Fibroblast of lung (primary cell): ENCODE data around the gene HABP2. TPM values are rescaled to one million over a fixed set of nuclear protein-coding genes. Genes with fewer than 3 reads are reported as not detected.
A peak's percentile ranks its signal among the peaks of the same experiment; 100 is the strongest.

Experiments used
- DNase-seq, 2 donors: peaks; one replicate each; pipeline versions ENCODE4 v3.0.0 to v3.0.0-alpha.2; 2010; ENCODE audit warnings: low read depth in 2 of 2
- H2AFZ ChIP-seq: 2 replicates; pipeline ENCODE4 v1.5.1; 2012; ENCODE audit warnings: low read length, control low read depth, inconsistent platforms
- H3K27ac ChIP-seq: 2 replicates; pipeline ENCODE4 v1.5.1; 2011; ENCODE audit warnings: low read length, control low read depth; ENCODE audit not compliant: insufficient read depth
- H3K27me3 ChIP-seq: 2 replicates; pipeline ENCODE4 v1.5.1; 2011; ENCODE audit warnings: mild to moderate bottlenecking, low read length; ENCODE audit not compliant: control insufficient read depth, insufficient read depth
- H3K36me3 ChIP-seq: 2 replicates; pipeline ENCODE4 v1.5.1; 2011; ENCODE audit warnings: low read length; ENCODE audit not compliant: control insufficient read depth, insufficient read depth
- H3K4me1 ChIP-seq: 2 replicates; pipeline ENCODE4 v1.5.1; 2011; ENCODE audit warnings: low read length; ENCODE audit not compliant: control insufficient read depth, insufficient read depth; ENCODE audit errors: extremely low read depth
- H3K4me2 ChIP-seq: 2 replicates; pipeline ENCODE4 v1.5.1; 2011; ENCODE audit warnings: low read length, control low read depth; ENCODE audit not compliant: insufficient read depth; ENCODE audit errors: extremely low read depth
- H3K4me3 ChIP-seq, 4 experiments: fragments of 200-600 bp in 1 of 4; sonication (generic) in 1 of 4; replicated peaks in 1 of 4; 2 replicates each; pipeline ENCODE4 v1.5.1; 2011 to 2016; ENCODE audit warnings: low read length in 4 of 4, low read depth in 3 of 4, mild to moderate bottlenecking in 3 of 4, control low read depth in 2 of 4, inconsistent platforms in 1 of 4, mixed read lengths in 1 of 4; ENCODE audit not compliant: insufficient read depth in 1 of 4; ENCODE audit errors: control extremely low read depth in 1 of 4
- H3K79me2 ChIP-seq: 2 replicates; pipeline ENCODE4 v1.5.1; 2012; ENCODE audit warnings: mild to moderate bottlenecking, low read length, inconsistent platforms; ENCODE audit not compliant: control insufficient read depth, insufficient read depth
- H3K9ac ChIP-seq: 2 replicates; pipeline ENCODE4 v1.5.1; 2011; ENCODE audit warnings: mild to moderate bottlenecking, low read length, control low read depth; ENCODE audit not compliant: insufficient read depth
- H3K9me3 ChIP-seq: 2 replicates; pipeline ENCODE4 v1.5.1; 2012; ENCODE audit warnings: low read depth, low read length; ENCODE audit not compliant: control insufficient read depth, insufficient read depth
- H4K20me1 ChIP-seq: 2 replicates; pipeline ENCODE4 v1.5.1; 2011; ENCODE audit warnings: low read length; ENCODE audit not compliant: control insufficient read depth, insufficient read depth; ENCODE audit errors: extremely low read depth
- EZH2 ChIP-seq: IDR thresholded peaks from 2 replicates; pipeline ENCODE4 v1.5.1; 2012; ENCODE audit warnings: low read length, control low read depth, mild to moderate bottlenecking; ENCODE audit errors: missing control alignments
- polyA plus RNA-seq, 2 donors: library from polyadenylated mRNA; depleted of rRNA in 1 of 2; stranded (reverse) in 1 of 2; unstranded in 1 of 2; fragments of >200 nt; gene quantifications; 2 replicates each; pipeline ENCODE4 v1.2.1, GENCODE V29; 2011 to 2012; ENCODE audit warnings: missing spikeins in 1 of 2
- total RNA-seq: library from RNA; depleted of rRNA; stranded (reverse); fragments of >200 nt; gene quantifications from 2 replicates; pipeline ENCODE4 v1.2.1, GENCODE V29; 2014
- TF ChIP-seq, protein P1 (sequence below), 2 donors: IDR thresholded peaks in 1 of 2; conservative IDR thresholded peaks in 1 of 2; 1 replicate in 1 of 2; 2 replicates in 1 of 2; pipeline ENCODE4 v1.5.1; 2011 to 2012; ENCODE audit warnings: low read length in 2 of 2, control low read depth in 1 of 2, inconsistent platforms in 1 of 2, low read depth in 1 of 2, mild to moderate bottlenecking in 1 of 2

Gene HABP2
- total and polyA plus RNA-seq, 2 donors (not counting 1 experiment from before 2014, with no cell fraction given): not detected

DNA sequence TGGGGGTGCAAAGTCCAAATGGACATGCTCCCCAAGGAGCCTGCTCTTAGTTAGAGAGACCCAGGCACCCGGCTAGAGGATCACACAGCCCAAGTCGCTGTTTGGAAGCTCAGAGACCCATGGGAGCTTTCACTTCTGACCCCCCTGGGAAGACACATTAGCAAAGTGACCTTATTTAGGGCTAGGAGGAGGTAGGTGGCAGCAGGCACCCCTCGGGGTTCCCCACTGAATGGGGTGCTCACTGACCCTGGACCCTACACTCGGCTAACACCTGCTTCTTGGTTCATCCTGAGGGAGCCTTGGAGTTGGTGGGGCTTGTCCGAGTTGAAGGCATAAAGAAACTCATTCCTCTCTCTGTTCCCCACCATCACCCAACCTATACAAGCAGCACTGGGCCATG lies 27.1 kb upstream of the HABP2 start:
- H3K4me3 ChIP-seq: no peak overlapping the region
- H2AFZ ChIP-seq: no peak overlapping the region
- H3K4me2 ChIP-seq: no peak overlapping the region
- DNase-seq: no peak
- H3K9me3 ChIP-seq: no peaks in the 10 kb centered on the region
- no peaks in the 10 kb centered on the region for H3K79me2 ChIP-seq
- TF ChIP-seq, protein P1, sequence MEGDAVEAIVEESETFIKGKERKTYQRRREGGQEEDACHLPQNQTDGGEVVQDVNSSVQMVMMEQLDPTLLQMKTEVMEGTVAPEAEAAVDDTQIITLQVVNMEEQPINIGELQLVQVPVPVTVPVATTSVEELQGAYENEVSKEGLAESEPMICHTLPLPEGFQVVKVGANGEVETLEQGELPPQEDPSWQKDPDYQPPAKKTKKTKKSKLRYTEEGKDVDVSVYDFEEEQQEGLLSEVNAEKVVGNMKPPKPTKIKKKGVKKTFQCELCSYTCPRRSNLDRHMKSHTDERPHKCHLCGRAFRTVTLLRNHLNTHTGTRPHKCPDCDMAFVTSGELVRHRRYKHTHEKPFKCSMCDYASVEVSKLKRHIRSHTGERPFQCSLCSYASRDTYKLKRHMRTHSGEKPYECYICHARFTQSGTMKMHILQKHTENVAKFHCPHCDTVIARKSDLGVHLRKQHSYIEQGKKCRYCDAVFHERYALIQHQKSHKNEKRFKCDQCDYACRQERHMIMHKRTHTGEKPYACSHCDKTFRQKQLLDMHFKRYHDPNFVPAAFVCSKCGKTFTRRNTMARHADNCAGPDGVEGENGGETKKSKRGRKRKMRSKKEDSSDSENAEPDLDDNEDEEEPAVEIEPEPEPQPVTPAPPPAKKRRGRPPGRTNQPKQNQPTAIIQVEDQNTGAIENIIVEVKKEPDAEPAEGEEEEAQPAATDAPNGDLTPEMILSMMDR (conservative IDR thresholded peaks at IDR 0.05 in 1 of 2, IDR thresholded peaks at IDR 0.05 in 1 of 2; ENCODE audit: low read depth in 1 of 2, low read length in 2 of 2): no peak
- no peak for TF ChIP-seq EZH2
- H3K27me3 ChIP-seq: no peaks in the 10 kb centered on the region
- H3K4me1 ChIP-seq: no peaks in the 10 kb centered on the region
- no peaks in the 10 kb centered on the region for H4K20me1 ChIP-seq
- H3K27ac ChIP-seq: no peak overlapping the region
- no peaks in the 10 kb centered on the region for H3K36me3 ChIP-seq
- no peak overlapping the region for H3K9ac ChIP-seq

DNA sequence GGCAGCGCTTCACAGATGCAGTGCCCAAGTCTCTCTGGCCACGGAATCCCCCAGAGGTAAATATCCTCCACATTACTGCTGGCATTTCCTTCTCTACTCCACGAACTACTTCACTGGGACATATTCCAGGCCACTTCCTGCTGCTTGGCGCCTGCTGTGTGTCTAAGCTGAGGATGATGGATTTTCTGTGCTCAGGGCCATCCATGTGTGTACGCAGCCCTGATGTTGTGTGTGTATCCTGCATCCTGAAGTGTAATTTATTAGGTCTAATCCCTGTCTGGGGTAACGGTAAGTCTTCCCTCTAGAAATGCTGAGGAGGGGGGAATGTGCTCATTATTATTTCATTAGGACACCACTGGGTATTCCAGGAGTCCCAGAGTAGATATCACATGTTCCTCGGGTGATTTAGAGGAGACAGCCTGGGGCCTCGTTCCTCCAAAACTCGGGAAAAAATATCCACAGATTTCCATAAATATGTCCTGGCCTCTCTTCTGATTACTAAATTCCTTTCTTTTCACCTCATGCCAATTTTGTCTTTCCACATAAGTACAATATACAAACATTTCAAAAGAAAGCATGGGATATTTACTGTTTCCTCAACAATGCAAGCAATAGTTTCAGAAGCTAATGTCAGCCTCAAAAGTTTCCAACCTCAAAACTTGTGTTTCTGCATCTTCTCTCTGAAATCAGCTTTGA lies 25.5 kb upstream of the HABP2 start:
- H3K27me3 ChIP-seq: no peaks in the 10 kb centered on the region
- H3K79me2 ChIP-seq: no peaks in the 10 kb centered on the region
- DNase-seq: peak in 1 of 2 donors; percentile 68
- TF ChIP-seq EZH2: no peak
- TF ChIP-seq, protein P1 (conservative IDR thresholded peaks at IDR 0.05 in 1 of 2, IDR thresholded peaks at IDR 0.05 in 1 of 2; ENCODE audit: low read depth in 1 of 2, low read length in 2 of 2): no peak
- no peak overlapping the region for H3K27ac ChIP-seq
- H4K20me1 ChIP-seq: no peaks in the 10 kb centered on the region
- no peak overlapping the region for H3K9ac ChIP-seq
- no peaks in the 10 kb centered on the region for H3K36me3 ChIP-seq
- H3K4me2 ChIP-seq: no peak overlapping the region
- H3K4me1 ChIP-seq: no peaks in the 10 kb centered on the region
- no peaks in the 10 kb centered on the region for H3K9me3 ChIP-seq
- no peak overlapping the region for H3K4me3 ChIP-seq
- no peak overlapping the region for H2AFZ ChIP-seq

DNA sequence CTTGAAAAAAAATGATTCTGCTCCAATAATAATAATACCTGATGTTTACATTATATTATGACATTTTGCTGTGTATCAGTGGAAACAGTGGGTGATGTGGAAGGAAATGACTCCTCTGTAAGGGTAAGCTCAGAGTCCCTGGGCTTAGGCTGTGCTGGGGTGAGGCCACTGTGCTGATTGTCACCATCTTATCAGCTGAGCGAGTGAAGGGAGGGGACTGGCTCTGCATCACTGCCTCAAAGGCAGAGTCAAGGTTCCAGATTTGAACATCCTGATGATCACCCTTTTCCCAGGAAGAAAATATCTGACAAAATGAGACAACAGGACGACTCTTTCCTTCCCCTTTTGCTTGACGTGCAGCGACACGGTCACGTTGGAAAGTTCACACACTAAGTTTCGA lies 24.0 kb upstream of the HABP2 start:
- H3K27me3 ChIP-seq: no peaks in the 10 kb centered on the region
- no peaks in the 10 kb centered on the region for H4K20me1 ChIP-seq
- H3K9ac ChIP-seq: no peak overlapping the region
- no peak for DNase-seq
- TF ChIP-seq EZH2: no peak
- TF ChIP-seq, protein P1 (conservative IDR thresholded peaks at IDR 0.05 in 1 of 2, IDR thresholded peaks at IDR 0.05 in 1 of 2; ENCODE audit: low read depth in 1 of 2, low read length in 2 of 2): no peak
- no peak overlapping the region for H3K27ac ChIP-seq
- H2AFZ ChIP-seq: no peak overlapping the region
- no peaks in the 10 kb centered on the region for H3K36me3 ChIP-seq
- no peaks in the 10 kb centered on the region for H3K9me3 ChIP-seq
- H3K4me2 ChIP-seq: no peak overlapping the region
- H3K79me2 ChIP-seq: no peaks in the 10 kb centered on the region
- no peak overlapping the region for H3K4me3 ChIP-seq
- H3K4me1 ChIP-seq: no peaks in the 10 kb centered on the region
